K562 (cell line): ENCODE data around the gene C4A. TPM values are rescaled to one million over a fixed set of nuclear protein-coding genes. Genes with fewer than 3 reads are reported as not detected.
A peak's percentile ranks its signal among the peaks of the same experiment; 100 is the strongest.

Source experiments
- GTF2F1 ChIP-seq: IDR thresholded peaks from 2 replicates; pipeline ENCODE4 v1.6.1; 2011; ENCODE audit warnings: low read depth, low read length, improper control_type of control experiment
- HMGN3 ChIP-seq: IDR thresholded peaks from 2 replicates; pipeline ENCODE4 v1.6.1; 2011; ENCODE audit warnings: borderline replicate concordance, low read depth, mild to moderate bottlenecking, mixed read lengths, low read length; ENCODE audit not compliant: insufficient read length; ENCODE audit errors: extremely low read depth
- MCM7 ChIP-seq, 2 experiments: fragments of 450-650 bp; IDR thresholded peaks; 2 replicates each; pipeline ENCODE4 v1.6.1; 2016 to 2018
- PCBP2 ChIP-seq: fragments of 200-400 bp; formaldehyde crosslinking; IDR thresholded peaks from 2 replicates; pipeline ENCODE4 v1.6.1; 2018; ENCODE audit warnings: low read length, low read depth, mild to moderate bottlenecking, moderate library complexity; ENCODE audit not compliant: poor library complexity, severe bottlenecking
- POLR2AphosphoS2 ChIP-seq: IDR thresholded peaks from 2 replicates; pipeline ENCODE4 v1.6.1; 2012; ENCODE audit warnings: low read length, improper control_type of control experiment
- POLR2AphosphoS5 ChIP-seq: IDR thresholded peaks from 2 replicates; pipeline ENCODE4 v1.6.1; 2011; ENCODE audit warnings: mild to moderate bottlenecking, low read depth, low read length, moderate library complexity; ENCODE audit not compliant: control insufficient read depth, insufficient read depth
- POU5F1 ChIP-seq: fragments of 150-350 bp; IDR thresholded peaks from 2 replicates; pipeline ENCODE4 v1.6.1; 2014; ENCODE audit warnings: borderline replicate concordance, low read length, low read depth, mild to moderate bottlenecking; ENCODE audit not compliant: partially characterized antibody
- PPARD ChIP-seq: fragments of 250-450 bp; sonication (Bioruptor Pico); IDR thresholded peaks from 2 replicates; pipeline ENCODE4 v1.8.0; 2022; ENCODE audit warnings: inconsistent platforms, mild to moderate bottlenecking, moderate library complexity
- SAFB ChIP-seq: fragments of 200-400 bp; formaldehyde crosslinking; IDR thresholded peaks from 2 replicates; pipeline ENCODE4 v1.6.1; 2017; ENCODE audit warnings: low read depth, low read length, borderline replicate concordance
- SPI1 ChIP-seq: IDR thresholded peaks from 2 replicates; pipeline ENCODE4 v1.6.1; 2011; ENCODE audit warnings: low read depth, low read length, control low read depth, borderline replicate concordance
- ZC3H11A ChIP-seq: IDR thresholded peaks from 2 replicates; pipeline ENCODE4 v1.6.1; 2012; ENCODE audit warnings: low read depth, low read length, improper control_type of control experiment
- ZNF124 ChIP-seq: sonication (generic); formaldehyde crosslinking; IDR thresholded peaks from 2 replicates; pipeline ENCODE4 v1.8.1; 2022; ENCODE audit warnings: missing genetic modification reagents
- polyA plus RNA-seq, 8 experiments: library from polyadenylated mRNA; depleted of rRNA in 4 of 8; stranded (reverse) in 5 of 8; unstranded in 3 of 8; fragments of >200 nt; fragmentation: Nextera tagmentation in 2 of 8; fragmentation: Illumina TruSeq in 1 of 8; extraction: Ambion mirVana in 2 of 8; extraction: Trizol in 1 of 8; gene quantifications; 2 replicates each; pipeline versions ENCODE4 v1.2.1 to v1.2.3, GENCODE V29; 2011 to 2014; ENCODE audit warnings: inconsistent platforms in 1 of 8, missing spikeins in 1 of 8
- total RNA-seq, 7 experiments: library from RNA; depleted of rRNA in 6 of 7; stranded (reverse); fragments of >200 nt in 6 of 7; fragmentation: Illumina TruSeq in 2 of 7; extraction: Trizol in 2 of 7; gene quantifications; 2 replicates each; pipeline versions ENCODE4 v1.2.1 to v1.2.3, GENCODE V29; 2011 to 2021; ENCODE audit warnings: low replicate concordance in 1 of 7
- TF ChIP-seq, protein P1 (sequence below): fragments of 450-650 bp; IDR thresholded peaks from 2 replicates; pipeline ENCODE4 v1.6.1; 2016; ENCODE audit warnings: low read depth
- TF ChIP-seq, protein P2 (sequence below): sonication (generic); formaldehyde crosslinking; IDR thresholded peaks from 2 replicates; pipeline ENCODE4 v1.8.0; 2022; ENCODE audit warnings: mild to moderate bottlenecking, missing genetic modification reagents, borderline replicate concordance
- TF ChIP-seq, protein P3 (sequence below): fragments of 450-650 bp; IDR thresholded peaks from one replicate; pipeline ENCODE4 v1.6.1; 2018; ENCODE audit warnings: mild to moderate bottlenecking, moderate library complexity; ENCODE audit not compliant: partially characterized antibody

C4A gene
- total and polyA plus RNA-seq, 9 of the 15 experiments (the other 6 are each of a cell fraction or from before 2014, with no cell fraction given), result 0.27 to 7.6 (median 5.0) TPM

DNA sequence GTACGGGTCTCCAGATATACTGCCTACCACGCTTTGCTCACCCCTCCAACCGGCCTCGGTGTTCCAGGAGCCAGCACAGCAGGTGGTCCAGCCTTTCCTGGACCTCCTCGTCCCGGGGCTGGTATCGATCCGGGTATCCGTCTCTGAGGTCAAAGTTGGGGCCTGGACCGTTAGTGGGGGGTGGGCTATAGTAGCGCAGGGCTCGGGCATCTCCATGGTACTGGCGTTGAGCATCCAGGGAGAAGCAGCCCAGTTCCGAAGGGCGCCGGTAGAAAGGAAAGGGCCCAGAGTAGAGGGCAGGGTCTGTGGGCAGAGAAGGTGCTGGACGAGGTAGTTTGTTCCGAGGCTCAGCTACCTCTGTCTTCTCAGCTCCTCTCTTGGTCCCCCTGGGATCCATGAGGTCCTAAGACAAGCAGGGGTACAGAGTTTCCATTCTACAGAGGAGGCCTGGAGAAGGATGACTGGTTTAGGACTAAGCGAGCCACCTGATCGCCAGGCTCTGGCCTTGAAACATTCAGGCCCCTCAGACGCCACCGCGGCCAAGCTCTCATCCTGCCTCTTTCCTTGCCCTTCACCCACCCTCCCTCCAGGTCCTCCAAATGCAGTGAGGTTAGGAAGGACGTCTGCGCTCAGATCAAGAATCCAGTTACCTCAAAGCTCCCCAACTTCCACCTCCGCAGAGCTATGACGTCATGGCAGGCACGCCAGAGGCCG, 10.4 kb upstream of the C4A start (continued):
- peak; percentile 30; the same call in 1 of the 2 replicates for TF ChIP-seq POLR2AphosphoS5
- peak; percentile 64; the same call in 1 of the 2 replicates for TF ChIP-seq POLR2AphosphoS2
- TF ChIP-seq SPI1, result no peak
- TF ChIP-seq MCM7 (IDR thresholded peaks at IDR 0.05), result no peak
- TF ChIP-seq, protein P1, sequence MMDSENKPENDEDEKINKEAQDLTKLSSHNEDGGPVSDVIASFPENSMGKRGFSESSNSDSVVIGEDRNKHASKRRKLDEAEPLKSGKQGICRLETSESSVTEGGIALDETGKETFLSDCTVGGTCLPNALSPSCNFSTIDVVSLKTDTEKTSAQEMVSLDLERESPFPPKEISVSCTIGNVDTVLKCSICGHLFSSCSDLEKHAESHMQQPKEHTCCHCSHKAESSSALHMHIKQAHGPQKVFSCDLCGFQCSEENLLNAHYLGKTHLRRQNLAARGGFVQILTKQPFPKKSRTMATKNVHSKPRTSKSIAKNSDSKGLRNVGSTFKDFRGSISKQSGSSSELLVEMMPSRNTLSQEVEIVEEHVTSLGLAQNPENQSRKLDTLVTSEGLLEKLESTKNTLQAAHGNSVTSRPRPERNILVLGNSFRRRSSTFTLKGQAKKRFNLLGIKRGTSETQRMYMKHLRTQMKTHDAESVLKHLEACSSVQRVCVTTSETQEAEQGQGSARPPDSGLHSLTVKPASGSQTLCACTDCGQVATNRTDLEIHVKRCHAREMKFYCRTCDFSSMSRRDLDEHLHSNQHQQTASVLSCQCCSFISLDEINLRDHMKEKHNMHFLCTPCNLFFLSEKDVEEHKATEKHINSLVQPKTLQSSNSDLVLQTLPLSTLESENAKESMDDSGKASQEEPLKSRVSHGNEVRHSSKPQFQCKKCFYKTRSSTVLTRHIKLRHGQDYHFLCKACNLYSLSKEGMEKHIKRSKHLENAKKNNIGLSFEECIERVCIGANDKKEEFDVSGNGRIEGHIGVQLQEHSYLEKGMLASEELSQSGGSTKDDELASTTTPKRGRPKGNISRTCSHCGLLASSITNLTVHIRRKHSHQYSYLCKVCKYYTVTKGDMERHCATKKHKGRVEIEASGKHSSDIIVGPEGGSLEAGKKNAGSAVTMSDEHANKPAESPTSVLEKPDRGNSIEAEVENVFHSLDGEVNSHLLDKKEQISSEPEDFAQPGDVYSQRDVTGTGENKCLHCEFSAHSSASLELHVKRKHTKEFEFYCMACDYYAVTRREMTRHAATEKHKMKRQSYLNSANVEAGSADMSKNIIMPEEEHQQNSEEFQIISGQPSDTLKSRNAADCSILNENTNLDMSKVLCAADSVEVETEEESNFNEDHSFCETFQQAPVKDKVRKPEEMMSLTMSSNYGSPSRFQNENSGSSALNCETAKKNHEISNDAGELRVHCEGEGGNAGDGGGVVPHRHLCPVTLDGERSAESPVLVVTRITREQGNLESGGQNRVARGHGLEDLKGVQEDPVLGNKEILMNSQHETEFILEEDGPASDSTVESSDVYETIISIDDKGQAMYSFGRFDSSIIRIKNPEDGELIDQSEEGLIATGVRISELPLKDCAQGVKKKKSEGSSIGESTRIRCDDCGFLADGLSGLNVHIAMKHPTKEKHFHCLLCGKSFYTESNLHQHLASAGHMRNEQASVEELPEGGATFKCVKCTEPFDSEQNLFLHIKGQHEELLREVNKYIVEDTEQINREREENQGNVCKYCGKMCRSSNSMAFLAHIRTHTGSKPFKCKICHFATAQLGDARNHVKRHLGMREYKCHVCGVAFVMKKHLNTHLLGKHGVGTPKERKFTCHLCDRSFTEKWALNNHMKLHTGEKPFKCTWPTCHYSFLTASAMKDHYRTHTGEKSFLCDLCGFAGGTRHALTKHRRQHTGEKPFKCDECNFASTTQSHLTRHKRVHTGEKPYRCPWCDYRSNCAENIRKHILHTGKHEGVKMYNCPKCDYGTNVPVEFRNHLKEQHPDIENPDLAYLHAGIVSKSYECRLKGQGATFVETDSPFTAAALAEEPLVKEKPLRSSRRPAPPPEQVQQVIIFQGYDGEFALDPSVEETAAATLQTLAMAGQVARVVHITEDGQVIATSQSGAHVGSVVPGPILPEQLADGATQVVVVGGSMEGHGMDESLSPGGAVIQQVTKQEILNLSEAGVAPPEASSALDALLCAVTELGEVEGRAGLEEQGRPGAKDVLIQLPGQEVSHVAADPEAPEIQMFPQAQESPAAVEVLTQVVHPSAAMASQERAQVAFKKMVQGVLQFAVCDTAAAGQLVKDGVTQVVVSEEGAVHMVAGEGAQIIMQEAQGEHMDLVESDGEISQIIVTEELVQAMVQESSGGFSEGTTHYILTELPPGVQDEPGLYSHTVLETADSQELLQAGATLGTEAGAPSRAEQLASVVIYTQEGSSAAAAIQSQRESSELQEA, result no peak
- peak; percentile 22; the same call in 1 of the 2 replicates for TF ChIP-seq PPARD
- TF ChIP-seq POU5F1, result no peak
- no peak for TF ChIP-seq GTF2F1
- no peak for TF ChIP-seq PCBP2
- TF ChIP-seq HMGN3, result no peak
- no peak for TF ChIP-seq ZC3H11A
- TF ChIP-seq, protein P2, sequence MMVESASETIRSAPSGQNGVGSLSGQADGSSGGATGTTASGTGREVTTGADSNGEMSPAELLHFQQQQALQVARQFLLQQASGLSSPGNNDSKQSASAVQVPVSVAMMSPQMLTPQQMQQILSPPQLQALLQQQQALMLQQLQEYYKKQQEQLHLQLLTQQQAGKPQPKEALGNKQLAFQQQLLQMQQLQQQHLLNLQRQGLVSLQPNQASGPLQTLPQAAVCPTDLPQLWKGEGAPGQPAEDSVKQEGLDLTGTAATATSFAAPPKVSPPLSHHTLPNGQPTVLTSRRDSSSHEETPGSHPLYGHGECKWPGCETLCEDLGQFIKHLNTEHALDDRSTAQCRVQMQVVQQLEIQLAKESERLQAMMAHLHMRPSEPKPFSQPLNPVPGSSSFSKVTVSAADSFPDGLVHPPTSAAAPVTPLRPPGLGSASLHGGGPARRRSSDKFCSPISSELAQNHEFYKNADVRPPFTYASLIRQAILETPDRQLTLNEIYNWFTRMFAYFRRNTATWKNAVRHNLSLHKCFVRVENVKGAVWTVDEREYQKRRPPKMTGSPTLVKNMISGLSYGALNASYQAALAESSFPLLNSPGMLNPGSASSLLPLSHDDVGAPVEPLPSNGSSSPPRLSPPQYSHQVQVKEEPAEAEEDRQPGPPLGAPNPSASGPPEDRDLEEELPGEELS (CRISPR knock-in tag), result peak; percentile 9; the same call in 1 of the 2 replicates
- TF ChIP-seq SAFB, result no peak
- TF ChIP-seq ZNF124, result no peak
- TF ChIP-seq, protein P3, sequence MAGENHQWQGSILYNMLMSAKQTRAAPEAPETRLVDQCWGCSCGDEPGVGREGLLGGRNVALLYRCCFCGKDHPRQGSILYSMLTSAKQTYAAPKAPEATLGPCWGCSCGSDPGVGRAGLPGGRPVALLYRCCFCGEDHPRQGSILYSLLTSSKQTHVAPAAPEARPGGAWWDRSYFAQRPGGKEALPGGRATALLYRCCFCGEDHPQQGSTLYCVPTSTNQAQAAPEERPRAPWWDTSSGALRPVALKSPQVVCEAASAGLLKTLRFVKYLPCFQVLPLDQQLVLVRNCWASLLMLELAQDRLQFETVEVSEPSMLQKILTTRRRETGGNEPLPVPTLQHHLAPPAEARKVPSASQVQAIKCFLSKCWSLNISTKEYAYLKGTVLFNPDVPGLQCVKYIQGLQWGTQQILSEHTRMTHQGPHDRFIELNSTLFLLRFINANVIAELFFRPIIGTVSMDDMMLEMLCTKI, result no peak
